ENCODE measurements around the gene RASGEF1B.

- no peak for TF ChIP-seq POLR2AphosphoS5 (IDR thresholded peaks at IDR 0.05; ENCODE audit: low read depth, low read length)
- no peak for TF ChIP-seq POLR2A (IDR thresholded peaks at IDR 0.05; ENCODE audit: low read depth, low read length)
- no peak for TF ChIP-seq TAF1 (IDR thresholded peaks at IDR 0.05; ENCODE audit: borderline replicate concordance, low read depth, low read length)
These were observed 42.1 kb downstream of the RASGEF1B start for GRCh38 chr4:81429607-81430006.
